GM12878 (cell line): Measurements from ENCODE around the gene TTC23. TPM values are rescaled to one million over a fixed set of nuclear protein-coding genes. Genes with fewer than 3 reads are reported as not detected.

ENCODE experiments used
- ATAC-seq: fragments of 200-7000 bp; cut with Tn5 transposase; 3 replicates; pipeline ENCODE4 v1.9.1; 2020; ENCODE audit warnings: mild to moderate bottlenecking, moderate library complexity
- BruUV-seq: library from RNA; stranded (reverse); fragments of 400-500 nt; replicated peaks from 2 replicates; lab custom pipeline; 2021; lab: Mats Ljungman, UMichigan
- CTCF ChIA-PET: fragments of 300-600 bp; sonication (Branson Sonifier 250); formaldehyde crosslinking; extraction: SDS; loops from one replicate; lab custom pipeline; 2021; ENCODE audit warnings: inconsistent platforms; lab: Yijun Ruan, JAX
- POLR2A ChIA-PET: fragments of 350-600 bp; formaldehyde crosslinking; extraction: SDS; loops from one replicate; lab custom pipeline; 2021; ENCODE audit warnings: inconsistent platforms; lab: Charles Lee
- RAD21 ChIA-PET: fragments of 300-600 bp; sonication (Branson Sonifier 250); formaldehyde crosslinking; loops from one replicate; lab custom pipeline; 2023; ENCODE audit warnings: antibody characterized with exemption; ENCODE audit not compliant: unreplicated experiment; lab: Charles Lee
- SMC1A ChIA-PET: fragments of 300-600 bp; sonication (Branson Sonifier 250); formaldehyde crosslinking; loops from one replicate; lab custom pipeline; 2023; ENCODE audit not compliant: unreplicated experiment, uncharacterized antibody; lab: Charles Lee
- DNase-seq: peaks from one replicate; pipeline ENCODE4 v3.0.0-alpha.2; 2011; ENCODE audit warnings: low read depth, low spot score
- FAIRE-seq: peaks from 3 replicates; lab custom pipeline; 2011; peaks lifted over from hg19 to GRCh38; lab: Jason Lieb, UNC
- H2AFZ ChIP-seq: 2 replicates; pipeline ENCODE4 v1.6.0; 2011; ENCODE audit warnings: low read depth, low read length, control low read depth; ENCODE audit not compliant: control insufficient read depth
- H3K27ac ChIP-seq: 2 replicates; pipeline ENCODE4 v1.5.1; 2011; ENCODE audit warnings: control low read depth; ENCODE audit not compliant: control insufficient read depth, insufficient read depth
- H3K27me3 ChIP-seq, 2 experiments: replicated peaks in 1 of 2; 2 replicates each; pipeline versions ENCODE4 v1.6.0 to v1.6.1; 2011; ENCODE audit warnings: low read length in 1 of 2; ENCODE audit not compliant: control insufficient read depth in 2 of 2, insufficient read depth in 2 of 2
- H3K36me3 ChIP-seq, 2 experiments: 2 replicates each; pipeline ENCODE4 v1.5.1; 2011; ENCODE audit warnings: low read length in 1 of 2; ENCODE audit not compliant: control insufficient read depth in 2 of 2, insufficient read depth in 2 of 2
- H3K4me1 ChIP-seq: 2 replicates; pipeline ENCODE4 v1.6.1; 2011; ENCODE audit warnings: mild to moderate bottlenecking, low read length, moderate library complexity, mixed read lengths; ENCODE audit not compliant: control insufficient read depth, insufficient read depth
- H3K4me2 ChIP-seq: 2 replicates; pipeline ENCODE4 v1.6.0; 2011; ENCODE audit warnings: control low read depth; ENCODE audit not compliant: control insufficient read depth, insufficient read depth
- H3K4me3 ChIP-seq: fragments of 200-600 bp; sonication (generic); 2 replicates; pipeline ENCODE4 v1.5.1; 2016
- H3K79me2 ChIP-seq: 2 replicates; pipeline ENCODE4 v1.6.0; 2011; ENCODE audit warnings: low read length; ENCODE audit not compliant: control insufficient read depth, insufficient read depth
- H3K9ac ChIP-seq: 2 replicates; pipeline ENCODE4 v1.8.0; 2011; ENCODE audit warnings: low read length, control low read depth, mixed read lengths; ENCODE audit not compliant: control insufficient read depth, insufficient read depth
- H3K9me3 ChIP-seq: replicated peaks from 3 replicates; pipeline ENCODE4 v1.5.1; 2011; ENCODE audit warnings: mild to moderate bottlenecking, low read length; ENCODE audit not compliant: control insufficient read depth, insufficient read depth
- H4K20me1 ChIP-seq: 2 replicates; pipeline ENCODE4 v1.6.0; 2011; ENCODE audit not compliant: control insufficient read depth, insufficient read depth
- IKZF1 ChIP-seq: fragments of 450-650 bp; conservative IDR thresholded peaks from 2 replicates; pipeline ENCODE4 v1.6.1; 2017; ENCODE audit warnings: antibody characterized with exemption, mild to moderate bottlenecking
- JUND ChIP-seq: IDR thresholded peaks from 2 replicates; pipeline ENCODE4 v1.6.1; 2012; ENCODE audit warnings: low read depth, mild to moderate bottlenecking, low read length, improper control_type of control experiment, moderate library complexity
- PAX5 ChIP-seq: IDR thresholded peaks from 2 replicates; pipeline ENCODE4 v1.6.1; 2011; ENCODE audit warnings: low read depth, low read length, borderline replicate concordance
- SMAD1 ChIP-seq: fragments of 450-650 bp; IDR thresholded peaks from 2 replicates; pipeline ENCODE4 v1.6.1; 2018; ENCODE audit warnings: mild to moderate bottlenecking, low read depth; ENCODE audit not compliant: partially characterized antibody
- WRNIP1 ChIP-seq: IDR thresholded peaks from 2 replicates; pipeline ENCODE4 v1.6.1; 2011; ENCODE audit warnings: low read depth, low read length, improper control_type of control experiment, borderline replicate concordance
- YBX1 ChIP-seq: fragments of 450-650 bp; IDR thresholded peaks from 2 replicates; pipeline ENCODE4 v1.6.1; 2016; ENCODE audit warnings: antibody characterized with exemption
- ZNF217 ChIP-seq: fragments of 450-650 bp; IDR thresholded peaks from 2 replicates; pipeline ENCODE4 v1.6.1; 2017; ENCODE audit warnings: antibody characterized with exemption, mild to moderate bottlenecking
- WGBS: methylation state at CpG from one replicate; pipeline ENCODE4 v1.1.6; 2016; ENCODE audit warnings: low lambda C conversion rate; ENCODE audit not compliant: insufficient replicate concordance, insufficient coverage; ENCODE audit errors: missing lambda C conversion rate; 5-methylcytosine and 5-hydroxymethylcytosine counted together
- in situ Hi-C: fragments of 300-500 bp; cut with MboI; formaldehyde crosslinking; loops from 9 replicates; pipeline ENCODE4 v1.14.3; 2018; ENCODE audit warnings: mixed read lengths
- intact Hi-C: fragments of 100-400 bp; cut with micrococcal nuclease; formaldehyde crosslinking; loops from one replicate; pipeline ENCODE4 v1.14.2; 2022; ENCODE audit not compliant: unreplicated experiment
- polyA plus RNA-seq, 11 experiments: library from polyadenylated mRNA; depleted of rRNA in 4 of 11; unstranded in 6 of 11; stranded (reverse) in 5 of 11; fragments of >200 nt; fragmentation: Nextera tagmentation in 4 of 11; fragmentation: Illumina TruSeq in 1 of 11; extraction: Ambion mirVana in 4 of 11; extraction: Trizol in 1 of 11; gene quantifications; 1 replicate in 1 of 11; 2 replicates in 10 of 11; pipeline versions ENCODE4 v1.2.1 to v1.2.3, GENCODE V29; 2011 to 2016; ENCODE audit warnings: inconsistent platforms in 2 of 11, missing spikeins in 2 of 11, low read depth in 1 of 11
- total RNA-seq, 4 experiments: library from RNA; depleted of rRNA in 3 of 4; stranded (reverse); fragments of >200 nt in 3 of 4; fragmentation: Illumina TruSeq in 1 of 4; extraction: Trizol in 1 of 4; gene quantifications; 2 replicates each; pipeline versions ENCODE4 v1.2.1 to v1.2.3, GENCODE V29; 2013 to 2021
- TF ChIP-seq, protein P1 (sequence below): fragments of 450-650 bp; IDR thresholded peaks from 2 replicates; pipeline ENCODE4 v1.6.1; 2017; ENCODE audit warnings: mild to moderate bottlenecking, moderate library complexity
- TF ChIP-seq, protein P2 (sequence below): IDR thresholded peaks from 2 replicates; pipeline ENCODE4 v1.6.1; 2012; ENCODE audit warnings: mild to moderate bottlenecking, low read depth, low read length

TTC23 gene
- total and polyA plus RNA-seq, 10 of the 15 experiments (the other 5 are each of a cell fraction or from before 2014, with no cell fraction given): 1.2 to 9.0 (median 6.5) TPM

DNA sequence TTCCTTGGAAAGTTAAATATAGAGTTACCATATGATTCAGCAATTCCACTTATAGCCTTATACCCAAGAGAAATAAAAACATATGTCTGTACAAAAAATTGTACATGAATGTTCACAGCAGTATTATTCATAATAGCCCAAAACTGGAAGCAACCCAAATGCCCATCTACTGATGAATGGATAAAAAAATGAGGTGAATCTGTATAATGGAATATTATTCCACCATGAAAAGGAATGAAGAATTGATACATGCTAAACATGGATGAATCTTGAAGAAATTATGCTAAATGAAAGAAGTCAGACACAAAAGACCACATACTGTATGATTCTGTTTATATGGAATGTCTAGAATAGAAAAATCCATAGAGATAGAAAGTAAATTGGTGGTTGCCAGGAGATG is 61.4 kb downstream of the TTC23 start:
- intact Hi-C loops (no loop called here), in situ Hi-C loops (no loop called here)
- Histone ChIP-seq H3K27ac (no peak overlapping the region), H3K9ac (no peak overlapping the region), H3K4me3 (no peak overlapping the region), H3K4me1 (no peaks in the 10 kb centered on the region), H2AFZ (no peak overlapping the region)
- no peak for ATAC-seq
- ChIA-PET CTCF (no interaction called here), RAD21 (no interaction called here)
- no peak for DNase-seq
- no TSS peak for BruUV-seq
- TF ChIP-seq, protein P1, sequence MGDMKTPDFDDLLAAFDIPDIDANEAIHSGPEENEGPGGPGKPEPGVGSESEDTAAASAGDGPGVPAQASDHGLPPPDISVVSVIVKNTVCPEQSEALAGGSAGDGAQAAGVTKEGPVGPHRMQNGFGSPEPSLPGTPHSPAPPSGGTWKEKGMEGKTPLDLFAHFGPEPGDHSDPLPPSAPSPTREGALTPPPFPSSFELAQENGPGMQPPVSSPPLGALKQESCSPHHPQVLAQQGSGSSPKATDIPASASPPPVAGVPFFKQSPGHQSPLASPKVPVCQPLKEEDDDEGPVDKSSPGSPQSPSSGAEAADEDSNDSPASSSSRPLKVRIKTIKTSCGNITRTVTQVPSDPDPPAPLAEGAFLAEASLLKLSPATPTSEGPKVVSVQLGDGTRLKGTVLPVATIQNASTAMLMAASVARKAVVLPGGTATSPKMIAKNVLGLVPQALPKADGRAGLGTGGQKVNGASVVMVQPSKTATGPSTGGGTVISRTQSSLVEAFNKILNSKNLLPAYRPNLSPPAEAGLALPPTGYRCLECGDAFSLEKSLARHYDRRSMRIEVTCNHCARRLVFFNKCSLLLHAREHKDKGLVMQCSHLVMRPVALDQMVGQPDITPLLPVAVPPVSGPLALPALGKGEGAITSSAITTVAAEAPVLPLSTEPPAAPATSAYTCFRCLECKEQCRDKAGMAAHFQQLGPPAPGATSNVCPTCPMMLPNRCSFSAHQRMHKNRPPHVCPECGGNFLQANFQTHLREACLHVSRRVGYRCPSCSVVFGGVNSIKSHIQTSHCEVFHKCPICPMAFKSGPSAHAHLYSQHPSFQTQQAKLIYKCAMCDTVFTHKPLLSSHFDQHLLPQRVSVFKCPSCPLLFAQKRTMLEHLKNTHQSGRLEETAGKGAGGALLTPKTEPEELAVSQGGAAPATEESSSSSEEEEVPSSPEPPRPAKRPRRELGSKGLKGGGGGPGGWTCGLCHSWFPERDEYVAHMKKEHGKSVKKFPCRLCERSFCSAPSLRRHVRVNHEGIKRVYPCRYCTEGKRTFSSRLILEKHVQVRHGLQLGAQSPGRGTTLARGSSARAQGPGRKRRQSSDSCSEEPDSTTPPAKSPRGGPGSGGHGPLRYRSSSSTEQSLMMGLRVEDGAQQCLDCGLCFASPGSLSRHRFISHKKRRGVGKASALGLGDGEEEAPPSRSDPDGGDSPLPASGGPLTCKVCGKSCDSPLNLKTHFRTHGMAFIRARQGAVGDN: no peak
- TF ChIP-seq, all 136 proteins: peak for 0
- H3K4me2 ChIP-seq: no peak overlapping the region
- H3K27me3 ChIP-seq: no peaks in the 10 kb centered on the region
- no peaks in the 10 kb centered on the region for H3K79me2 ChIP-seq
- ChIA-PET POLR2A (no interaction called here), SMC1A (no interaction called here)
- FAIRE-seq: no peak
- H3K9me3 ChIP-seq: no peaks in the 10 kb centered on the region; the same call in 2 of the 3 replicates
- H3K36me3 ChIP-seq: peaks cover 0 to 2% of the 10 kb centered on the region in 2 experiments; a peak in 1 of 4 replicates
- no peaks in the 10 kb centered on the region for H4K20me1 ChIP-seq

DNA sequence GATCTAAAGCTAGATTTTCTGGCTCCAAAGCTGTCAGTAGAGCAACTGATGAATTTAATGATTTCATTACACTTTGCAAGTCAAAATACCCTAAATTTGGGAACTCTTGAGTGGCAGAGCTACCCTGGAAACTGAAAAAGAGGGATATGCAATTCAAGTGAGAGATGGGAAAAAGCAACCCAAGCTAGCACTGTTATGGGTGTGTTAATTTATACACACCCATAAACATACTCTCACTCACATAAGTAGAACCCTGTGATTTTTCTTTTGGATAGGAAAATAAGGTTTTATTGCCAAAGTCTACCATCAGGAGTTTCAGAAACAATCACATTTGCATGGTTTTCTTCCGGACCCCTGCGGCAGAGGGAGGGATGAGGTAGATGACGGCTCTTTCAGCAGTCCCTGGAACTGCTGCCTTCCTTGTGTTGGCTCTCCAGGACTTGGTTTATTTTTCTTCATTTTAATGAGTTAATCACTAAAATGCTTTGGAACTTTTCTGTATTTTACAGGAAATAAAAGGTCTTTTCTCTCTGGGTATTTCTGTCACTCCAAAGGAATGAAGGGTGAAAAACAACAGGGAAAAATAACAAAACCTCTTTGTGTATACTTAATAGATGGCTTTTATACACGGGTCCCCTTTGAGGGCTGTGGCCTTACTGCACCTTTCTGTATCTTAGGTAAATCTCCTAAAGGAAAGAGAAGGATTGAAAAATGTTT is 63.8 kb downstream of the TTC23 start:
- in situ Hi-C loops: no loop called here
- Histone ChIP-seq H3K79me2 (no peaks in the 10 kb centered on the region), H3K27ac (no peak overlapping the region), H2AFZ (no peak overlapping the region), H4K20me1 (no peaks in the 10 kb centered on the region)
- DNase-seq (no peak), ATAC-seq (no peak)
- 77% methylated on average over 4 of the region's 4 CpGs for WGBS
- ChIA-PET CTCF (interaction anchor here (1.0 kb wide), 1 partner anchor 9 kb away, joined by 3 read pairs; no protein-coding TSS in a partner anchor), SMC1A (no interaction called here)
- BruUV-seq: no TSS peak
- TF ChIP-seq PAX5 (no peak), JUND (no peak), SMAD1 (no peak), IKZF1 (no peak), WRNIP1 (no peak), ZNF217 (no peak), YBX1 (no peak)
- TF ChIP-seq, protein P2, sequence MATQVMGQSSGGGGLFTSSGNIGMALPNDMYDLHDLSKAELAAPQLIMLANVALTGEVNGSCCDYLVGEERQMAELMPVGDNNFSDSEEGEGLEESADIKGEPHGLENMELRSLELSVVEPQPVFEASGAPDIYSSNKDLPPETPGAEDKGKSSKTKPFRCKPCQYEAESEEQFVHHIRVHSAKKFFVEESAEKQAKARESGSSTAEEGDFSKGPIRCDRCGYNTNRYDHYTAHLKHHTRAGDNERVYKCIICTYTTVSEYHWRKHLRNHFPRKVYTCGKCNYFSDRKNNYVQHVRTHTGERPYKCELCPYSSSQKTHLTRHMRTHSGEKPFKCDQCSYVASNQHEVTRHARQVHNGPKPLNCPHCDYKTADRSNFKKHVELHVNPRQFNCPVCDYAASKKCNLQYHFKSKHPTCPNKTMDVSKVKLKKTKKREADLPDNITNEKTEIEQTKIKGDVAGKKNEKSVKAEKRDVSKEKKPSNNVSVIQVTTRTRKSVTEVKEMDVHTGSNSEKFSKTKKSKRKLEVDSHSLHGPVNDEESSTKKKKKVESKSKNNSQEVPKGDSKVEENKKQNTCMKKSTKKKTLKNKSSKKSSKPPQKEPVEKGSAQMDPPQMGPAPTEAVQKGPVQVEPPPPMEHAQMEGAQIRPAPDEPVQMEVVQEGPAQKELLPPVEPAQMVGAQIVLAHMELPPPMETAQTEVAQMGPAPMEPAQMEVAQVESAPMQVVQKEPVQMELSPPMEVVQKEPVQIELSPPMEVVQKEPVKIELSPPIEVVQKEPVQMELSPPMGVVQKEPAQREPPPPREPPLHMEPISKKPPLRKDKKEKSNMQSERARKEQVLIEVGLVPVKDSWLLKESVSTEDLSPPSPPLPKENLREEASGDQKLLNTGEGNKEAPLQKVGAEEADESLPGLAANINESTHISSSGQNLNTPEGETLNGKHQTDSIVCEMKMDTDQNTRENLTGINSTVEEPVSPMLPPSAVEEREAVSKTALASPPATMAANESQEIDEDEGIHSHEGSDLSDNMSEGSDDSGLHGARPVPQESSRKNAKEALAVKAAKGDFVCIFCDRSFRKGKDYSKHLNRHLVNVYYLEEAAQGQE: no peak
- TF ChIP-seq, all 136 proteins: peak for 0
- Histone ChIP-seq H3K27me3 (no peaks in the 10 kb centered on the region), H3K4me3 (no peak overlapping the region), H3K36me3 (no peaks in the 10 kb centered on the region), H3K9me3 (no peaks in the 10 kb centered on the region), H3K4me2 (no peak overlapping the region), H3K9ac (no peak overlapping the region), H3K4me1 (no peaks in the 10 kb centered on the region)
- intact Hi-C loops: no loop called here
- ChIA-PET RAD21 (no interaction called here), POLR2A (no interaction called here)
- no peak for FAIRE-seq
